ENCODE results near the gene ATF2. TPM values are rescaled to one million over a fixed set of nuclear protein-coding genes. Genes with fewer than 3 reads are reported as not detected.
A peak's percentile ranks its signal among the peaks of the same experiment; 100 is the strongest.

The ATF2 gene
- total and polyA plus RNA-seq, 2 donors (not counting 1 experiment from before 2014, with no cell fraction given): 23.6 to 66.8 TPM

- H3K27ac ChIP-seq (ENCODE audit: low read length in 2 of 2): peak overlapping the region; percentile 59 to 79
- 7% methylated on average over 9 of the region's 10 CpGs for WGBS (ENCODE audit: insufficient coverage)
- peak overlapping the region; percentile 89 for H3K4me2 ChIP-seq (replicated peaks; ENCODE audit: low read depth, low read length, poor library complexity, severe bottlenecking)
- H3K4me1 Mint-ChIP-seq: peaks cover 14% of the 10 kb centered on the region
- H3K4me3 Mint-ChIP-seq: peak overlapping the region; percentile 91
- H3K9me3 ChIP-seq (ENCODE audit: control extremely low read depth in 1 of 3, control insufficient read depth in 2 of 3, insufficient read depth in 1 of 3, low read length in 2 of 3): no peaks in the 10 kb centered on the region
- H3K4me1 ChIP-seq (ENCODE audit: control insufficient read depth in 2 of 2, insufficient read depth in 2 of 2, low read length in 2 of 2): peaks cover 12 to 13% of the 10 kb centered on the region in 2 donors
- peak overlapping the region; percentile 81 to 94 (median 88) for H3K4me3 ChIP-seq (ENCODE audit: control extremely low read depth in 1 of 5, extremely low read depth in 1 of 5, insufficient read depth in 1 of 5, low read depth in 2 of 5, low read length in 4 of 5)
- H3K9ac ChIP-seq (ENCODE audit: low read length): peak overlapping the region; percentile 88
- TF ChIP-seq CTCF (IDR thresholded peaks at IDR 0.05) (no peak), EZH2 (IDR thresholded peaks at IDR 0.05; ENCODE audit: borderline replicate concordance, insufficient read depth, low read depth, low read length, poor library complexity, severe bottlenecking) (no peak)
- CTCF ChIA-PET: interaction anchor here (0.8 to 1.6 kb wide), 3 partner anchors 12 to 21 kb away, joined by 3 to 4 read pairs (median 3); partner anchors contain the start of gene ATF2
- peak; percentile 61 for DNase-seq
- peaks cover 5 to 38% of the 10 kb centered on the region in 2 experiments for H3K36me3 ChIP-seq (replicated peaks in 1 of 2; ENCODE audit: control extremely low read depth in 1 of 2, control insufficient read depth in 1 of 2, extremely low read depth in 1 of 2, insufficient read depth in 2 of 2, low read length in 1 of 2)
- H3K27me3 Mint-ChIP-seq: peaks cover 3% of the 10 kb centered on the region
- intact Hi-C loops (cut with micrococcal nuclease): loop anchor here (1.0 to 5.0 kb wide), 3 partner anchors 12 to 428 kb away; partner anchors contain the start of gene ATF2
- POLR2A ChIA-PET: no interaction called here
- peaks cover 33% of the 10 kb centered on the region for H3K79me2 ChIP-seq (ENCODE audit: control insufficient read depth, insufficient read depth, low read length)
- H3K27ac Mint-ChIP-seq: peak overlapping the region; percentile 78
- peak overlapping the region; percentile 94 for H2AFZ ChIP-seq (ENCODE audit: insufficient read depth, low read depth, low read length, poor library complexity, severe bottlenecking)
- no peaks in the 10 kb centered on the region for H3K9me3 Mint-ChIP-seq (ENCODE audit: insufficient read depth)
- ATAC-seq (ENCODE audit: low read depth): peak; percentile 22
- peaks cover 17% of the 10 kb centered on the region for H4K20me1 ChIP-seq (ENCODE audit: control insufficient read depth, insufficient read depth, low read length, poor library complexity, severe bottlenecking)
- no peaks in the 10 kb centered on the region for H3K27me3 ChIP-seq (replicated peaks in 1 of 4; ENCODE audit: control extremely low read depth in 1 of 4, control insufficient read depth in 3 of 4, insufficient read depth in 4 of 4, low read length in 3 of 4)
Observed at GRCh38 chr2:175180701-175181103, 12.7 kb upstream of the ATF2 start.

- POLR2A ChIA-PET: no interaction called here
- H3K4me3 ChIP-seq (ENCODE audit: control extremely low read depth in 1 of 5, extremely low read depth in 1 of 5, insufficient read depth in 1 of 5, low read depth in 2 of 5, low read length in 4 of 5): no peak overlapping the region
- WGBS (ENCODE audit: insufficient coverage): no CpG with 5 or more reads among the region's 5 CpGs
- CTCF ChIA-PET: no interaction called here
- no peak overlapping the region for H3K9ac ChIP-seq (ENCODE audit: low read length)
- H3K9me3 ChIP-seq (ENCODE audit: control extremely low read depth in 1 of 3, control insufficient read depth in 2 of 3, insufficient read depth in 1 of 3, low read length in 2 of 3): no peaks in the 10 kb centered on the region
- Mint-ChIP-seq H3K4me1 (peaks cover 9% of the 10 kb centered on the region), H3K27me3 (no peaks in the 10 kb centered on the region), H3K9me3 (ENCODE audit: insufficient read depth) (no peaks in the 10 kb centered on the region), H3K4me3 (no peak overlapping the region), H3K27ac (no peak overlapping the region)
- peaks cover 17% of the 10 kb centered on the region for H4K20me1 ChIP-seq (ENCODE audit: control insufficient read depth, insufficient read depth, low read length, poor library complexity, severe bottlenecking)
- no peak overlapping the region for H2AFZ ChIP-seq (ENCODE audit: insufficient read depth, low read depth, low read length, poor library complexity, severe bottlenecking)
- no peak overlapping the region for H3K4me2 ChIP-seq (replicated peaks; ENCODE audit: low read depth, low read length, poor library complexity, severe bottlenecking)
- no peak for TF ChIP-seq CTCF (IDR thresholded peaks at IDR 0.05)
- no peak for TF ChIP-seq EZH2 (IDR thresholded peaks at IDR 0.05; ENCODE audit: borderline replicate concordance, insufficient read depth, low read depth, low read length, poor library complexity, severe bottlenecking)
- DNase-seq (no peak), ATAC-seq (ENCODE audit: low read depth) (no peak)
- H3K27ac ChIP-seq (ENCODE audit: low read length in 2 of 2): no peak overlapping the region
- peaks cover 5 to 8% of the 10 kb centered on the region in 2 donors for H3K4me1 ChIP-seq (ENCODE audit: control insufficient read depth in 2 of 2, insufficient read depth in 2 of 2, low read length in 2 of 2)
- no peaks in the 10 kb centered on the region for H3K27me3 ChIP-seq (replicated peaks in 1 of 4; ENCODE audit: control extremely low read depth in 1 of 4, control insufficient read depth in 3 of 4, insufficient read depth in 4 of 4, low read length in 3 of 4)
- intact Hi-C loops (cut with micrococcal nuclease): no loop called here
- peaks cover 19% of the 10 kb centered on the region for H3K79me2 ChIP-seq (ENCODE audit: control insufficient read depth, insufficient read depth, low read length)
- H3K36me3 ChIP-seq (replicated peaks in 1 of 2; ENCODE audit: control extremely low read depth in 1 of 2, control insufficient read depth in 1 of 2, extremely low read depth in 1 of 2, insufficient read depth in 2 of 2, low read length in 1 of 2): peaks cover 5 to 42% of the 10 kb centered on the region in 2 experiments
Observed at GRCh38 chr2:175176624-175177023, 8.6 kb upstream of the ATF2 start.
